Measurements from ENCODE around the gene GDF2.

Gene GDF2

DNA sequence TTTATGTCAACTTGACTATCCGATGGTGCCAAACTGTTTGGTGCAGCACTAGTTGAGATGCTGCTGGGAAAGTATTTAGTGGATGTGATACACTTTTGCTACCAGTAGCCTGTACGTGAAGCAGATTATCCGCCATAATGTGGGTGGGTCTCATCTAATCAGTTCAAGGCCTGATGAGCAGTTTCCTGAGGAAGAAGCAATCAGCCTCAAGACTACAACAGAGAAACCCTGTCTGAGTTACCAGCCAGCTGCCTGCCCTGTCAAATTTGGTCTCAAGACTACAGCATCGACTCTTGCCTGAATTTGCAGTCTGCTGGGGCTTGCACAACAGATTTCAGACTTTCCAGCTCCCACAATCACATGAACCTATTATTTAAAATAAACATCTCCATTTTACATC lies 15.1 kb downstream of the GDF2 start:
- no peak for DNase-seq (ENCODE audit: low read depth)
- H3K4me3 ChIP-seq (ENCODE audit: low read depth, low read length): no peak overlapping the region
- TF ChIP-seq MAX (IDR thresholded peaks at IDR 0.05; ENCODE audit: low read depth, low read length) (no peak), MYC (IDR thresholded peaks at IDR 0.05; ENCODE audit: low read depth, low read length) (no peak), POLR2A (IDR thresholded peaks at IDR 0.05; ENCODE audit: extremely low read depth, insufficient read length) (no peak), CTCF (IDR thresholded peaks at IDR 0.05; ENCODE audit: low read depth, low read length) (no peak)

GRCh38 chr10:47339186-47339735 lies 17.0 kb downstream of the GDF2 start:
- H3K4me3 ChIP-seq (ENCODE audit: low read depth, low read length): no peak overlapping the region
- TF ChIP-seq MAX (IDR thresholded peaks at IDR 0.05; ENCODE audit: low read depth, low read length) (no peak), MYC (IDR thresholded peaks at IDR 0.05; ENCODE audit: low read depth, low read length) (no peak), POLR2A (IDR thresholded peaks at IDR 0.05; ENCODE audit: extremely low read depth, insufficient read length) (no peak), CTCF (IDR thresholded peaks at IDR 0.05; ENCODE audit: low read depth, low read length) (no peak)
- DNase-seq (ENCODE audit: low read depth): no peak

GRCh38 chr10:47339759-47340607 lies 17.7 kb downstream of the GDF2 start:
- TF ChIP-seq MYC (IDR thresholded peaks at IDR 0.05; ENCODE audit: low read depth, low read length): peak; percentile 40
- peak; percentile 14; the same call in 1 of the 2 replicates for TF ChIP-seq MAX (IDR thresholded peaks at IDR 0.05; ENCODE audit: low read depth, low read length)
- TF ChIP-seq CTCF (IDR thresholded peaks at IDR 0.05; ENCODE audit: low read depth, low read length): no peak
- peak overlapping the region; percentile 7 for H3K4me3 ChIP-seq (ENCODE audit: low read depth, low read length)
- peak; percentile 81 for DNase-seq (ENCODE audit: low read depth)

DNA sequence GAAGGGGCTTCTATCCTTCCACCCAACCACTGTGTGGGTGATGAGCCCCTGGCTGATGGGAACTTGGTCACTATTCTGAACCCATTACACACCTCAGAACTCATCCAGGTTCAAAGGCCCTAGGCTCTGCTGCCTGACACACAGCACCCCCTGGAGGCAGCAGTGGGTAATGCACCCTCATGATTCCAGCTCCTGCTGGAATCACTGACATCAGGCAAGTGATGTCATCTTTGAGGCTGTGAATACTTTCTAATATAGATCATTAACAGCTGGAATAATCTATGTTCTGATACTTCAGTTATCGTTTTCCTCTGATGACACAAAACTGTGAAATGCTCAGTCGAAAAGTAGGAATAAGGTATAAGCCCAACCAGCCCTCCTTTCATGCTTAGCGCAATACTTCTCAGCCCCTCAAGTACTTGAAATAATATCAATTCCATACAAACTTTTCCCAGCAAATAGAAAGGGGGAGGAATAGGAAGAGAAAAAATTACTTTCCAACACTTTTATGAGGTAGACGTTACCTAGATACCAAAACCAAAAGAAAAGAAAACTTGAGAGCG lies 18.4 kb downstream of the GDF2 start:
- H3K4me3 ChIP-seq (ENCODE audit: low read depth, low read length): no peak overlapping the region
- TF ChIP-seq MAX (IDR thresholded peaks at IDR 0.05; ENCODE audit: low read depth, low read length) (no peak; the same call in 1 of the 2 replicates), CTCF (IDR thresholded peaks at IDR 0.05; ENCODE audit: low read depth, low read length) (peak; percentile 98), POLR2A (IDR thresholded peaks at IDR 0.05; ENCODE audit: extremely low read depth, insufficient read length) (no peak), MYC (IDR thresholded peaks at IDR 0.05; ENCODE audit: low read depth, low read length) (0 out of 2 replicates have a peak, but pooled peaks have one; percentile 33)
- peak; percentile 69 for DNase-seq (ENCODE audit: low read depth)

DNA sequence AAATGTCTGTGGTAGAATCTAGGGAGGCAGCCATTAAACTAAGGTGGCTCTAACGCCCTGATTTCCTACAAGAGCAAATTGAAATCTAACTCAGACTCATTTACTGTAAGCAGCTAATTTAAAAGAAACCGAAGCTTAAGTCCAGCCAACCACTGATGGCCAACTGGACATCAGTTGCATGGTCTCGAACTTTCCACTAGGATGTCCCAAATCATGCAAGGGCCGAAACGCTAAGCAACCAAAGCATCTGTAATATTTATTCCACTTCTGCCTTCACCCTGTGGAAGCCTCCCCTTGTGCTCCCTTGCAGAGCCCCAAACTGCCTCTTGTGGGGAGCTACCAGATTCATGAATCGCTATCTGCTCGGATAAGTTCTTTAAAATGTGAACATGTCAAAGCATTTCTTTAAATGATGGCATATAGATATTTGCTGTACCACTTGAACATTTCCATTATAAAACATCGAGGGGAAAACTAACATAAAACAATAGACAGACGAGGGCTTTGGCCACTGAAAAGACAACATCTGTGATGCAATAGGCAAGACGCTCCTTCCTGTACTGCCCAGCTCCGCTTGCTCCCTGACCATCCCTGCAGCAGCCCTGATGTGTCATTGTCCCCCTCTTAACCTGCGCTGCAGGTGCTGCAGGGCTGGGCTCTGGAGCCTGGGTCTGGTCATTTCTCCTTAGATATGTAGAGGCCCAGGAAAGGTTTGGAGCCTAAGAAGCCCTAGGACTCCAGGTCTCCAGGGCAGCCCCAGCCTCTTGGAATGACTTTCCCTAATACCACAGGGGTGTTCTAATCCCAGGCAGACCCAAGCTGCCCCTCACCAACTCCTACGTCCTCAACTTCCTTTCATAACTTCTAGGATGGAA lies 23.0 kb downstream of the GDF2 start:
- H3K4me3 ChIP-seq (ENCODE audit: low read depth, low read length): no peak overlapping the region
- TF ChIP-seq POLR2A (IDR thresholded peaks at IDR 0.05; ENCODE audit: extremely low read depth, insufficient read length) (no peak), MAX (IDR thresholded peaks at IDR 0.05; ENCODE audit: low read depth, low read length) (no peak), MYC (IDR thresholded peaks at IDR 0.05; ENCODE audit: low read depth, low read length) (no peak), CTCF (IDR thresholded peaks at IDR 0.05; ENCODE audit: low read depth, low read length) (no peak)
- no peak for DNase-seq (ENCODE audit: low read depth)
